NT2/D1 (cell line): ENCODE data around the gene DENND6B.

ENCODE experiments used
- SUZ12 ChIP-seq: IDR thresholded peaks from 2 replicates; pipeline ENCODE4 v1.6.1; 2011; ENCODE audit not compliant: insufficient read length, insufficient read depth; ENCODE audit errors: extremely low read depth
- YY1 ChIP-seq: IDR thresholded peaks from 2 replicates; pipeline ENCODE4 v1.6.1; 2011; ENCODE audit not compliant: insufficient read length, insufficient read depth
- ZNF274 ChIP-seq: IDR thresholded peaks from 2 replicates; pipeline ENCODE4 v1.6.1; 2011; ENCODE audit warnings: mild to moderate bottlenecking, low read depth, low read length

DNA sequence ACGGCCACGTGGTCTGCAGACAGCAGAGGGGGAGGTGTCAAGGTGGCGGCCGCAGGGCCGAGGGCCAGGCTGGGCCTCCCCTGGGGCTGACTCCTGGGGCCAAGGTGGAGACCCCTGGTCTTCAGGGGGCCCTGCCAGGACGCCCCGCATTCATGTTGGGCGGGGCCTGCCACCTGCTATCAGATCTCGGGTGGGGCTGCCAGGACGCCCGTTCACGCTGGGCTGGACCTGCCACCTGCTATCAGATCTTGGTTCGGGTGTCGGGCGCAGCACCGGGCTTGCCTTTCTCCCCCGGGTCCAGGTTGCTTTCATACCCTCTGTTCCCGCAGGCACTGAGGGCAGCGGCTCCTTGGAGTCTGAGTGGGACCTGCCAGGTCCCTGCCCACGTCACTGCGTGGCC, 40.5 kb downstream of the DENND6B start:
- TF ChIP-seq SUZ12: no peak
- no peak for TF ChIP-seq YY1
- no peak for TF ChIP-seq ZNF274
